Cardiac muscle cell (in vitro differentiated cells and primary cell): ENCODE measurements around the gene C6orf62. TPM values are rescaled to one million over a fixed set of nuclear protein-coding genes. Genes with fewer than 3 reads are reported as not detected.
A peak's percentile ranks its signal among the peaks of the same experiment; 100 is the strongest.

ENCODE experiments used
- DNase-seq, 2 donors: peaks; one replicate each; pipeline versions ENCODE4 v3.0.0 to v3.0.0-alpha.2; 2010 to 2017; ENCODE audit warnings: low read depth in 1 of 2, low spot score in 1 of 2
- H3K27ac ChIP-seq: fragments of 200-600 bp; sonication (generic); 2 replicates; pipeline ENCODE4 v1.5.1; 2016
- H3K27me3 ChIP-seq: fragments of 200-600 bp; sonication (generic); 2 replicates; pipeline ENCODE4 v1.6.0; 2016; ENCODE audit warnings: control low read depth
- H3K36me3 ChIP-seq: fragments of 200-600 bp; sonication (generic); 2 replicates; pipeline ENCODE4 v1.5.1; 2016; ENCODE audit warnings: control low read depth
- H3K4me1 ChIP-seq: fragments of 200-600 bp; sonication (generic); 2 replicates; pipeline ENCODE4 v1.8.1; 2017; ENCODE audit warnings: low read depth, mild to moderate bottlenecking, mixed run types
- H3K4me3 ChIP-seq: fragments of 200-600 bp; sonication (generic); 2 replicates; pipeline ENCODE4 v1.5.1; 2016; ENCODE audit warnings: mild to moderate bottlenecking
- H3K9me3 ChIP-seq: fragments of 200-600 bp; sonication (generic); 2 replicates; pipeline ENCODE4 v1.5.1; 2017; ENCODE audit warnings: low read depth, mild to moderate bottlenecking, control low read depth
- polyA plus RNA-seq: library from polyadenylated mRNA; unstranded; fragments of >200 nt; fragmentation: Nextera tagmentation; extraction: Ambion mirVana; gene quantifications from 2 replicates; pipeline ENCODE4 v1.2.1, GENCODE V29; 2016
- total RNA-seq: library from RNA; depleted of rRNA; stranded (reverse); fragments of >200 nt; gene quantifications from 2 replicates; pipeline ENCODE4 v1.2.3, GENCODE V29; 2016
- TF ChIP-seq, protein P1 (sequence below): IDR thresholded peaks from 2 replicates; pipeline ENCODE4 v1.5.1; 2012; ENCODE audit warnings: low read depth, mild to moderate bottlenecking, low read length

C6orf62 gene
- total and polyA plus RNA-seq, 2 experiments from 2014 or later: 52.8 to 59.7 TPM

DNA sequence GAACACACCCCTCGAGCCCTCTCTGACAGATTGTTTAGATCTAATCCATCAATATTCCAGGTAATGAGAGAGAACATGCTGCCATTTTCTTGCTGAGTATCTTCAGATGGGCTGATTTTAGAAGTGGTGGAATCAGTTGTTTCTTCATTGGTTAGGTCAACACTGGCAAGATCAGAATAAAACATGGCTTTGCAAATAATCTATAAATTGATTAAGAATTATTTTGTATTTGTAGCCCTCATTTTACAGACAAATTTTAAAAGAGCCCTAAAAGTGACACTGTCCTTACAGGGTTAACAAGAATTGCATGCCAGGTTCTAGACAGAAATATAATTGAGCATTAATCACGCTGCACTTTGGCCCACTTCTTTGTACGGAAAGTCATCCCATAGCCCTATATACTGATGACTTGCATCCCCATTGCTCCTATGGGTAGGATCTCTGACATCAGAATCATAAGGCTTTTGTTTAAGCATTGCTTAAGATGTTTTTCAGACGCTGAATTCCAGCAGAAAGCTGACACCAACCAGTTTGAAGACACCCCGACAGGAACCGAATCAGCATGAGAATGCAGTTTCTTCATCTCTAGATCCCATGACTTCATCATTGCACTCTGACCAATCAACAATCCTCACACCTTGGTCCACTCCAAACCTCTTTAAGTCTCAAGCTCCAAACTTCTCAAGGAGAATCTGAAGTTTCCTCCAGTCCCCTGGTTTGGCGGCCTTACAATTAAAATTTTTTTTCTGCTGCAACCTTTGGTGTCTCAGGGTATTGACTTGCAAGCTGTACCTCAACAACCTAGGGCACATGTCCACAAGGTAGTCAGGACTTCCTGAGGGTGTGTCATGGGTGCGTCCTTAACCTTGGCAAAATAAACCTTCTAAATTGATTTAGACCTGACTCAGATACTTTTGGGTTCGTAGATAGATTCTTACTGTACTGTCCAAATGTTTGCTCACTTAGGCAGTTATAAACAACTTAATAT, 60.1 kb downstream of the C6orf62 start:
- peak in 1 of 2 donors; percentile 79 for DNase-seq
- no peak overlapping the region for H3K27ac ChIP-seq

GRCh38 chr6:24655215-24655614, 63.7 kb downstream of the C6orf62 start:
- no peaks in the 10 kb centered on the region for H3K9me3 ChIP-seq
- H3K4me3 ChIP-seq: no peak overlapping the region
- TF ChIP-seq, protein P1, sequence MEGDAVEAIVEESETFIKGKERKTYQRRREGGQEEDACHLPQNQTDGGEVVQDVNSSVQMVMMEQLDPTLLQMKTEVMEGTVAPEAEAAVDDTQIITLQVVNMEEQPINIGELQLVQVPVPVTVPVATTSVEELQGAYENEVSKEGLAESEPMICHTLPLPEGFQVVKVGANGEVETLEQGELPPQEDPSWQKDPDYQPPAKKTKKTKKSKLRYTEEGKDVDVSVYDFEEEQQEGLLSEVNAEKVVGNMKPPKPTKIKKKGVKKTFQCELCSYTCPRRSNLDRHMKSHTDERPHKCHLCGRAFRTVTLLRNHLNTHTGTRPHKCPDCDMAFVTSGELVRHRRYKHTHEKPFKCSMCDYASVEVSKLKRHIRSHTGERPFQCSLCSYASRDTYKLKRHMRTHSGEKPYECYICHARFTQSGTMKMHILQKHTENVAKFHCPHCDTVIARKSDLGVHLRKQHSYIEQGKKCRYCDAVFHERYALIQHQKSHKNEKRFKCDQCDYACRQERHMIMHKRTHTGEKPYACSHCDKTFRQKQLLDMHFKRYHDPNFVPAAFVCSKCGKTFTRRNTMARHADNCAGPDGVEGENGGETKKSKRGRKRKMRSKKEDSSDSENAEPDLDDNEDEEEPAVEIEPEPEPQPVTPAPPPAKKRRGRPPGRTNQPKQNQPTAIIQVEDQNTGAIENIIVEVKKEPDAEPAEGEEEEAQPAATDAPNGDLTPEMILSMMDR: no peak
- H3K4me1 ChIP-seq: peaks cover 26% of the 10 kb centered on the region
- no peaks in the 10 kb centered on the region for H3K27me3 ChIP-seq
- peaks cover 30% of the 10 kb centered on the region for H3K36me3 ChIP-seq
- H3K27ac ChIP-seq: peak overlapping the region; percentile 73
- no peak for DNase-seq

More for the DNA sequence above, 60.1 kb downstream of the C6orf62 start:
- TF ChIP-seq, protein P1: no peak
- no peaks in the 10 kb centered on the region for H3K9me3 ChIP-seq
- H3K27me3 ChIP-seq: no peaks in the 10 kb centered on the region
- H3K36me3 ChIP-seq: peaks cover 18% of the 10 kb centered on the region
- H3K4me3 ChIP-seq: no peak overlapping the region
- peaks cover 15% of the 10 kb centered on the region for H3K4me1 ChIP-seq

Other genes with a start within 250 kb of the C6orf62 start
- 1.1 and 4.8 TPM in 2 replicates for gene GPLD1, start 229.6 kb downstream of the C6orf62 start, total RNA-seq
- 0.39 and 3.6 TPM in 2 replicates for gene GPLD1, start 229.6 kb downstream of the C6orf62 start, polyA plus RNA-seq
- 15.0 and 16.1 TPM in 2 replicates for gene ALDH5A1, start 224.2 kb downstream of the C6orf62 start, total RNA-seq
- 10.4 and 21.6 TPM in 2 replicates for gene ALDH5A1, start 224.2 kb downstream of the C6orf62 start, polyA plus RNA-seq
- gene KIAA0319, start 73.0 kb downstream of the C6orf62 start, total RNA-seq: 5.2 and 6.2 TPM in 2 replicates
- 6.0 and 6.6 TPM in 2 replicates for gene KIAA0319, start 73.0 kb downstream of the C6orf62 start, polyA plus RNA-seq
- 36.6 and 46.6 TPM in 2 replicates for gene TDP2, start 52.3 kb downstream of the C6orf62 start, total RNA-seq
- 59.0 and 68.7 TPM in 2 replicates for gene TDP2, start 52.3 kb downstream of the C6orf62 start, polyA plus RNA-seq
- 29.0 and 30.7 TPM in 2 replicates for gene ACOT13, start 52.1 kb downstream of the C6orf62 start, total RNA-seq
- gene ACOT13, start 52.1 kb downstream of the C6orf62 start, polyA plus RNA-seq: 127 and 173 TPM in 2 replicates
- gene GMNN, start 55.8 kb upstream of the C6orf62 start, total RNA-seq: 30.2 and 33.4 TPM in 2 replicates
- 69.3 and 82.7 TPM in 2 replicates for gene GMNN, start 55.8 kb upstream of the C6orf62 start, polyA plus RNA-seq
- not detected in 2 replicates for gene ARMH2, start 79.8 kb upstream of the C6orf62 start, total RNA-seq
- gene ARMH2, start 79.8 kb upstream of the C6orf62 start, polyA plus RNA-seq: not detected in 2 replicates
- 4.8 and 6.9 TPM in 2 replicates for gene RIPOR2, start 216.8 kb upstream of the C6orf62 start, total RNA-seq
- gene RIPOR2, start 216.8 kb upstream of the C6orf62 start, polyA plus RNA-seq: 2.2 and 4.4 TPM in 2 replicates